ENCODE data around the gene ASB16. TPM values are rescaled to one million over a fixed set of nuclear protein-coding genes. Genes with fewer than 3 reads are reported as not detected.

The ASB16 gene
- total RNA-seq, 2 experiments from 2014 or later: 0.30 to 0.44 TPM

- Histone ChIP-seq H2AFZ (ENCODE audit: low read length) (no peak overlapping the region), H3K4me1 (ENCODE audit: insufficient read depth, low read length, poor library complexity, severe bottlenecking) (peaks cover 37% of the 10 kb centered on the region), H3K9me3 (ENCODE audit: low read length) (no peaks in the 10 kb centered on the region), H4K20me1 (ENCODE audit: insufficient read depth, low read length) (no peaks in the 10 kb centered on the region), H3K36me3 (ENCODE audit: insufficient read depth, low read length) (peaks cover 46% of the 10 kb centered on the region), H3K27ac (ENCODE audit: low read depth, low read length, poor library complexity, severe bottlenecking) (peak overlapping the region; percentile 96), H3K9me2 (ENCODE audit: insufficient read depth, low read length) (no peaks in the 10 kb centered on the region), H3K4me2 (ENCODE audit: low read length) (peak overlapping the region; percentile 97), H3K79me2 (ENCODE audit: insufficient read depth, low read depth, low read length) (peaks cover 26% of the 10 kb centered on the region), H3K4me3 (ENCODE audit: low read depth, low read length, poor library complexity, severe bottlenecking) (peak overlapping the region; percentile 77)
- TF ChIP-seq CTCF (conservative IDR thresholded peaks at IDR 0.05; ENCODE audit: low read length) (peak; percentile 54), EZH2phosphoT487 (IDR thresholded peaks at IDR 0.05; ENCODE audit: borderline replicate concordance, low read depth, low read length) (no peak)
- DNase-seq (ENCODE audit: low spot score): peak; percentile 65
- POLR2A ChIA-PET: interaction anchor here (0.9 to 1.7 kb wide), 3 partner anchors 12 to 19 kb away, joined by 3 to 11 read pairs (median 6); partner anchors contain the start of gene TMUB2
- CTCF ChIA-PET (ENCODE audit: unreplicated experiment): interaction anchor here (1.3 kb wide), 1 partner anchor 12 kb away, joined by 5 read pairs; the partner anchor contains the start of gene TMUB2
- TSS peak; percentile 25 for BruUV-seq (replicated peaks)
- intact Hi-C loops (cut with micrococcal nuclease; ENCODE audit: unreplicated experiment): no loop called here
Measured at GRCh38 chr17:44197980-44198720, 27.6 kb downstream of the ASB16 start.

- H3K4me1 ChIP-seq (ENCODE audit: insufficient read depth, low read length, poor library complexity, severe bottlenecking): peaks cover 45% of the 10 kb centered on the region
- no peaks in the 10 kb centered on the region for H4K20me1 ChIP-seq (ENCODE audit: insufficient read depth, low read length)
- ChIA-PET POLR2A (interaction anchor here (0.6 to 1.7 kb wide), 4 partner anchors 13 to 1854 kb away, joined by 3 to 11 read pairs (median 4); partner anchors contain the start of gene TMUB2), CTCF (ENCODE audit: unreplicated experiment) (no interaction called here)
- peak overlapping the region; percentile 97 for H3K4me2 ChIP-seq (ENCODE audit: low read length)
- peaks cover 39% of the 10 kb centered on the region for H3K36me3 ChIP-seq (ENCODE audit: insufficient read depth, low read length)
- no TSS peak for BruUV-seq (replicated peaks)
- peak overlapping the region; percentile 77 for H3K4me3 ChIP-seq (ENCODE audit: low read depth, low read length, poor library complexity, severe bottlenecking)
- H2AFZ ChIP-seq (ENCODE audit: low read length): no peak overlapping the region
- peak overlapping the region; percentile 96 for H3K27ac ChIP-seq (ENCODE audit: low read depth, low read length, poor library complexity, severe bottlenecking)
- H3K9me2 ChIP-seq (ENCODE audit: insufficient read depth, low read length): no peaks in the 10 kb centered on the region
- peaks cover 26% of the 10 kb centered on the region for H3K79me2 ChIP-seq (ENCODE audit: insufficient read depth, low read depth, low read length)
- TF ChIP-seq CTCF (conservative IDR thresholded peaks at IDR 0.05; ENCODE audit: low read length): no peak
- TF ChIP-seq EZH2phosphoT487 (IDR thresholded peaks at IDR 0.05; ENCODE audit: borderline replicate concordance, low read depth, low read length): no peak
- H3K9me3 ChIP-seq (ENCODE audit: low read length): no peaks in the 10 kb centered on the region
- intact Hi-C loops (cut with micrococcal nuclease; ENCODE audit: unreplicated experiment): no loop called here
- peak; percentile 77 for DNase-seq (ENCODE audit: low spot score)
Measured at GRCh38 chr17:44198721-44199552, 28.4 kb downstream of the ASB16 start.
